22Rv1 (cell line): ENCODE measurements around the gene ITCH.

Source experiments
- CTCF ChIP-seq: fragments of 450-650 bp; IDR thresholded peaks from 2 replicates; pipeline ENCODE4 v1.5.1; 2017; ENCODE audit warnings: mild to moderate bottlenecking
- ZFX ChIP-seq: fragments of 450-650 bp; IDR thresholded peaks from 2 replicates; pipeline ENCODE4 v1.6.1; 2017; ENCODE audit warnings: antibody characterized with exemption, borderline replicate concordance

DNA sequence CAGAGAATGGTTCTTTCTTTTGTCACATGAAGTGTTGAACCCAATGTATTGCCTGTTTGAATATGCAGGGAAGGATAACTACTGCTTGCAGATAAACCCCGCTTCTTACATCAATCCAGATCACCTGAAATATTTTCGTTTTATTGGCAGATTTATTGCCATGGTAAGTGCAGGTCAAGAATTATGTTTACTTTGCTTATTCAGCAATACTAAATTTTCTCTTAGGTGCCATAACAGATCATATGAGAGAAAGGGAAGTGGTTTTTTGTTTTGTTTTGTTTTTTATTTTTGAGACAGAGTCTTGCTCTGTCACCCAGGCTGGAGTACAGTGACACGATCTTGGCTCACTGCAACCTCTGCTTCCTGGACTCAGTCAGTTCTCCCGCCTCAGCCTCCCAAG is 116.6 kb downstream of the ITCH start:
- no peak for TF ChIP-seq CTCF
- no peak for TF ChIP-seq ZFX
